Activated gamma-delta T cell (primary cell): ENCODE results near the gene BSN.

Experiments
- DNase-seq: peaks from one replicate; lab custom pipeline; 2025; lab: John Stamatoyannopoulos, UW

BSN gene

GRCh38 chr3:49630784-49631183 is 76.5 kb downstream of the BSN start:
- no peak for DNase-seq

- no peak for DNase-seq
These were observed 80.5 kb downstream of the BSN start for GRCh38 chr3:49634736-49635135.

GRCh38 chr3:49636883-49637609 is 82.8 kb downstream of the BSN start:
- no peak for DNase-seq

- DNase-seq, result no peak
These were observed 84.2 kb downstream of the BSN start for GRCh38 chr3:49638445-49638844.

GRCh38 chr3:49639551-49639950 is 85.3 kb downstream of the BSN start:
- DNase-seq, result no peak

- no peak for DNase-seq
These were observed 87.0 kb downstream of the BSN start for GRCh38 chr3:49641292-49641691.

- DNase-seq, result no peak
These were observed 87.8 kb downstream of the BSN start for GRCh38 chr3:49641921-49642707.

- no peak for DNase-seq
These were observed 88.5 kb downstream of the BSN start for GRCh38 chr3:49642708-49643145.

- no peak for DNase-seq
These were observed 90.4 kb downstream of the BSN start for GRCh38 chr3:49644684-49645083.

GRCh38 chr3:49646236-49646635 is 92.0 kb downstream of the BSN start:
- DNase-seq, result no peak

- no peak for DNase-seq
These were observed 93.5 kb downstream of the BSN start for GRCh38 chr3:49647741-49648140.

- no peak for DNase-seq
These were observed 94.2 kb downstream of the BSN start for GRCh38 chr3:49648354-49649019.

- no peak for DNase-seq
These were observed 95.3 kb downstream of the BSN start for GRCh38 chr3:49649576-49649975.

- DNase-seq, result no peak
These were observed 95.9 kb downstream of the BSN start for GRCh38 chr3:49650177-49650576.

GRCh38 chr3:49650637-49651036 is 96.4 kb downstream of the BSN start:
- no peak for DNase-seq

GRCh38 chr3:49652218-49652902 is 98.1 kb downstream of the BSN start:
- DNase-seq, result no peak

GRCh38 chr3:49652903-49653415 is 98.7 kb downstream of the BSN start:
- no peak for DNase-seq

GRCh38 chr3:49653621-49654020 is 99.3 kb downstream of the BSN start:
- DNase-seq, result no peak

- no peak for DNase-seq
These were observed 100.0 kb downstream of the BSN start for GRCh38 chr3:49654176-49654825.

GRCh38 chr3:49654955-49655556 is 100.8 kb downstream of the BSN start:
- DNase-seq, result no peak

- DNase-seq, result no peak
These were observed 101.5 kb downstream of the BSN start for GRCh38 chr3:49655731-49656285.
